OCI-LY7 (cell line): ENCODE results near the gene TMEM151B. TPM values are rescaled to one million over a fixed set of nuclear protein-coding genes. Genes with fewer than 3 reads are reported as not detected.

ENCODE experiments used
- BruUV-seq: library from RNA; stranded (reverse); fragments of 400-500 nt; replicated peaks from 2 replicates; lab custom pipeline; 2021; lab: Mats Ljungman, UMichigan
- CTCF ChIA-PET: fragments of 300-600 bp; sonication (Branson Sonifier 250); formaldehyde crosslinking; loops from one replicate; lab custom pipeline; 2022; ENCODE audit warnings: antibody characterized with exemption; ENCODE audit not compliant: unreplicated experiment; lab: Charles Lee
- POLR2A ChIA-PET: fragments of 300-600 bp; sonication (Branson Sonifier 250); formaldehyde crosslinking; loops from one replicate; lab custom pipeline; 2022; ENCODE audit warnings: antibody characterized with exemption; lab: Charles Lee
- DNase-seq: peaks from one replicate; pipeline ENCODE4 v3.0.0-alpha.2; 2015; ENCODE audit warnings: low spot score
- H2AFZ ChIP-seq: fragments of 200-600 bp; sonication (generic), shearing (Covaris generic); 2 replicates; pipeline ENCODE4 v1.6.1; 2014; ENCODE audit warnings: mild to moderate bottlenecking, antibody characterized with exemption, low read length, moderate library complexity
- H3K27ac ChIP-seq: fragments of 200-600 bp; sonication (generic); 2 replicates; pipeline ENCODE4 v1.5.1; 2014; ENCODE audit warnings: mixed run types, low read depth, mild to moderate bottlenecking, moderate library complexity, low read length, inconsistent platforms; ENCODE audit not compliant: poor library complexity, severe bottlenecking
- H3K36me3 ChIP-seq: fragments of 200-600 bp; sonication (generic); 2 replicates; pipeline ENCODE4 v1.6.1; 2014; ENCODE audit warnings: mild to moderate bottlenecking, antibody characterized with exemption, low read length, moderate library complexity, mixed read lengths; ENCODE audit not compliant: insufficient read depth
- H3K4me1 ChIP-seq: fragments of 200-600 bp; sonication (generic); 2 replicates; pipeline ENCODE4 v1.5.1; 2014; ENCODE audit warnings: mild to moderate bottlenecking, low read length; ENCODE audit not compliant: insufficient read depth, poor library complexity, severe bottlenecking
- H3K4me2 ChIP-seq: fragments of 200-600 bp; sonication (generic); 2 replicates; pipeline ENCODE4 v1.6.1; 2014; ENCODE audit warnings: mild to moderate bottlenecking, low read length
- H3K4me3 ChIP-seq: fragments of 200-600 bp; sonication (generic); 2 replicates; pipeline ENCODE4 v1.5.1; 2014; ENCODE audit warnings: mild to moderate bottlenecking, low read depth, low read length; ENCODE audit not compliant: poor library complexity, severe bottlenecking
- H3K79me2 ChIP-seq: fragments of 200-600 bp; sonication (generic); 2 replicates; pipeline ENCODE4 v1.6.1; 2016; ENCODE audit warnings: low read depth, mild to moderate bottlenecking, low read length, moderate library complexity, mixed read lengths; ENCODE audit not compliant: insufficient read depth
- H3K9me2 ChIP-seq: fragments of 200-600 bp; sonication (generic); 2 replicates; pipeline ENCODE4 v1.6.1; 2016; ENCODE audit warnings: mild to moderate bottlenecking, low read length, mixed read lengths; ENCODE audit not compliant: insufficient read depth
- H3K9me3 ChIP-seq: fragments of 200-600 bp; sonication (generic); 2 replicates; pipeline ENCODE4 v1.6.1; 2014; ENCODE audit warnings: mild to moderate bottlenecking, mixed run types, low read length, mixed read lengths
- H4K20me1 ChIP-seq: fragments of 200-600 bp; sonication (generic); 2 replicates; pipeline ENCODE4 v1.6.1; 2014; ENCODE audit warnings: mild to moderate bottlenecking, antibody characterized with exemption, low read length, moderate library complexity, mixed read lengths; ENCODE audit not compliant: insufficient read depth
- EZH2phosphoT487 ChIP-seq: fragments of 200-600 bp; sonication (generic); IDR thresholded peaks from 2 replicates; pipeline ENCODE4 v1.6.1; 2018; ENCODE audit warnings: low read depth, borderline replicate concordance, mild to moderate bottlenecking, mixed run types, antibody characterized with exemption, low read length, moderate library complexity, mixed read lengths
- intact Hi-C: fragments of 100-400 bp; cut with micrococcal nuclease; formaldehyde crosslinking; loops from one replicate; pipeline ENCODE4 v1.10.0; 2022; ENCODE audit not compliant: unreplicated experiment
- total RNA-seq, 2 experiments: library from RNA; depleted of rRNA in 1 of 2; stranded (reverse); fragments of >200 nt in 1 of 2; shearing (Covaris generic) in 1 of 2; gene quantifications; 2 replicates each; pipeline ENCODE4 v1.2.3, GENCODE V29; 2014 to 2022
- TF ChIP-seq, protein P1 (sequence below): fragments of 200-600 bp; sonication (generic); conservative IDR thresholded peaks from 2 replicates; pipeline ENCODE4 v1.5.1; 2014; ENCODE audit warnings: mild to moderate bottlenecking, antibody characterized with exemption, low read length, moderate library complexity, mixed read lengths

The TMEM151B gene
- total RNA-seq, 2 experiments from 2014 or later, result 0.15 TPM; not detected in 1

- POLR2A ChIA-PET, result interaction anchor here (0.5 to 2.1 kb wide), 6 partner anchors 10 to 487 kb away, joined by 3 to 19 read pairs (median 4); partner anchors contain the start of genes HSP90AB1, SLC29A1 and VEGFA
- Histone ChIP-seq H4K20me1 (peaks cover 4% of the 10 kb centered on the region; the same call in 1 of the 2 replicates), H3K79me2 (peaks cover 15% of the 10 kb centered on the region; the same call in 1 of the 2 replicates), H2AFZ (peak within 1 kb of the TSS; percentile 82; the same call in 1 of the 2 replicates), H3K9me2 (no peaks in the 10 kb centered on the region), H3K27ac (peak within 1 kb of the TSS; percentile 64), H3K9me3 (no peaks in the 10 kb centered on the region), H3K4me3 (peak within 1 kb of the TSS; percentile 91), H3K36me3 (peaks cover 87% of the 10 kb centered on the region), H3K4me2 (peak within 1 kb of the TSS; percentile 100), H3K4me1 (peaks cover 73% of the 10 kb centered on the region)
- intact Hi-C loops, result no loop called here
- peak; percentile 84 for DNase-seq
- no TSS peak for BruUV-seq
- TF ChIP-seq EZH2phosphoT487, result no peak
- TF ChIP-seq, protein P1, sequence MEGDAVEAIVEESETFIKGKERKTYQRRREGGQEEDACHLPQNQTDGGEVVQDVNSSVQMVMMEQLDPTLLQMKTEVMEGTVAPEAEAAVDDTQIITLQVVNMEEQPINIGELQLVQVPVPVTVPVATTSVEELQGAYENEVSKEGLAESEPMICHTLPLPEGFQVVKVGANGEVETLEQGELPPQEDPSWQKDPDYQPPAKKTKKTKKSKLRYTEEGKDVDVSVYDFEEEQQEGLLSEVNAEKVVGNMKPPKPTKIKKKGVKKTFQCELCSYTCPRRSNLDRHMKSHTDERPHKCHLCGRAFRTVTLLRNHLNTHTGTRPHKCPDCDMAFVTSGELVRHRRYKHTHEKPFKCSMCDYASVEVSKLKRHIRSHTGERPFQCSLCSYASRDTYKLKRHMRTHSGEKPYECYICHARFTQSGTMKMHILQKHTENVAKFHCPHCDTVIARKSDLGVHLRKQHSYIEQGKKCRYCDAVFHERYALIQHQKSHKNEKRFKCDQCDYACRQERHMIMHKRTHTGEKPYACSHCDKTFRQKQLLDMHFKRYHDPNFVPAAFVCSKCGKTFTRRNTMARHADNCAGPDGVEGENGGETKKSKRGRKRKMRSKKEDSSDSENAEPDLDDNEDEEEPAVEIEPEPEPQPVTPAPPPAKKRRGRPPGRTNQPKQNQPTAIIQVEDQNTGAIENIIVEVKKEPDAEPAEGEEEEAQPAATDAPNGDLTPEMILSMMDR, result peak; percentile 75
- CTCF ChIA-PET, result interaction anchor here (0.6 to 1.2 kb wide), 5 partner anchors 15 to 1874 kb away, joined by 3 to 4 read pairs (median 4); partner anchors contain the start of gene SLC29A1
Measured at GRCh38 chr6:44257025-44257752, 13.1 kb upstream of the TMEM151B start, which contains the start of gene SLC35B2. SLC35B2 (minus strand) TSS chr6:44257528; CDS start chr6:44257410, 118 bp downstream.

GRCh38 chr6:44257753-44258324 lies 12.4 kb upstream of the TMEM151B start:
- DNase-seq, result no peak
- H3K4me3 ChIP-seq, result peak overlapping the region; percentile 91
- ChIA-PET POLR2A (interaction anchor here (2.1 kb wide), 1 partner anchor 11 kb away, joined by 19 read pairs; the partner anchor contains the start of gene HSP90AB1), CTCF (no interaction called here)
- H3K36me3 ChIP-seq, result peaks cover 86% of the 10 kb centered on the region
- intact Hi-C loops, result no loop called here
- peaks cover 4% of the 10 kb centered on the region; the same call in 1 of the 2 replicates for H4K20me1 ChIP-seq
- no peak for TF ChIP-seq EZH2phosphoT487
- TF ChIP-seq, protein P1, result peak; percentile 49; the same call in 1 of the 2 replicates
- peaks cover 20% of the 10 kb centered on the region; the same call in 1 of the 2 replicates for H3K79me2 ChIP-seq
- H3K4me2 ChIP-seq, result peak overlapping the region; percentile 100
- H3K4me1 ChIP-seq, result peaks cover 79% of the 10 kb centered on the region
- peak overlapping the region; percentile 82; the same call in 1 of the 2 replicates for H2AFZ ChIP-seq
- H3K27ac ChIP-seq, result peak overlapping the region; percentile 54
- H3K9me2 ChIP-seq, result no peaks in the 10 kb centered on the region
- H3K9me3 ChIP-seq, result no peaks in the 10 kb centered on the region
- BruUV-seq, result no TSS peak
